ENCODE results near the gene DIDO1.

- no peak for TF ChIP-seq POLR2A (IDR thresholded peaks at IDR 0.05)
- no peak for TF ChIP-seq CTCF (IDR thresholded peaks at IDR 0.05)
Observed at GRCh38 chr20:62845416-62846160, 80.7 kb downstream of the DIDO1 start.
